ENCODE results near the gene CASP3. TPM values are rescaled to one million over a fixed set of nuclear protein-coding genes. Genes with fewer than 3 reads are reported as not detected.
"Not testable (repeated sequence)": the region's sequence is repeated elsewhere in the genome, so short reads cannot be mapped to it uniquely, and the experiment has no call there.

Gene CASP3
- total RNA-seq, 4 donors from 2014 or later = 14.9 to 49.0 (median 25.8) TPM

- no peaks in the 10 kb centered on the region for H3K4me1 ChIP-seq
- H3K4me3 ChIP-seq = no peak overlapping the region
- no peaks in the 10 kb centered on the region for H3K9me3 ChIP-seq
- no peak for TF ChIP-seq POLR2A (IDR thresholded peaks at IDR 0.05)
- no peak for TF ChIP-seq CTCF (IDR thresholded peaks at IDR 0.05)
- peaks cover 0 to 76% (median 3%) of the 10 kb centered on the region in 3 donors for H3K36me3 ChIP-seq
- no peak overlapping the region for H3K27ac ChIP-seq
- no peak for DNase-seq
- no peaks in the 10 kb centered on the region for H3K27me3 ChIP-seq
These were observed 16.4 kb downstream of the CASP3 start for GRCh38 chr4:184632842-184633241.

- Histone ChIP-seq H3K9me3 (no peaks in the 10 kb centered on the region), H3K27me3 (no peaks in the 10 kb centered on the region), H3K4me1 (no peaks in the 10 kb centered on the region), H3K36me3 (peaks cover 0 to 49% (median 3%) of the 10 kb centered on the region in 3 donors), H3K27ac (no peak overlapping the region), H3K4me3 (no peak overlapping the region)
- DNase-seq = no peak
- no peak for TF ChIP-seq POLR2A (IDR thresholded peaks at IDR 0.05)
- TF ChIP-seq CTCF (IDR thresholded peaks at IDR 0.05) = no peak
These were observed 21.1 kb downstream of the CASP3 start for GRCh38 chr4:184628103-184628502.

GRCh38 chr4:184625783-184626596 lies 23.3 kb downstream of the CASP3 start:
- not testable (repeated sequence) for H3K27me3 ChIP-seq, H3K4me3 ChIP-seq, H3K9me3 ChIP-seq, H3K27ac ChIP-seq, DNase-seq, H3K4me1 ChIP-seq
- peaks cover 0 to 40% (median 3%) of the 10 kb centered on the region in 3 donors for H3K36me3 ChIP-seq

GRCh38 chr4:184624972-184625554 lies 24.2 kb downstream of the CASP3 start:
- H3K4me1 ChIP-seq = no peaks in the 10 kb centered on the region
- no peak for TF ChIP-seq POLR2A (IDR thresholded peaks at IDR 0.05)
- no peak for TF ChIP-seq CTCF (IDR thresholded peaks at IDR 0.05)
- DNase-seq = no peak
- no peaks in the 10 kb centered on the region for H3K27me3 ChIP-seq
- H3K4me3 ChIP-seq = no peak overlapping the region
- no peaks in the 10 kb centered on the region for H3K9me3 ChIP-seq
- no peak overlapping the region for H3K27ac ChIP-seq
- peaks cover 0 to 31% (median 3%) of the 10 kb centered on the region in 3 donors for H3K36me3 ChIP-seq

GRCh38 chr4:184624504-184624903 lies 24.7 kb downstream of the CASP3 start:
- H3K36me3 ChIP-seq = peaks cover 0 to 25% (median 3%) of the 10 kb centered on the region in 3 donors
- not testable (repeated sequence) for H3K9me3 ChIP-seq, DNase-seq, H3K4me3 ChIP-seq, H3K4me1 ChIP-seq, H3K27me3 ChIP-seq, H3K27ac ChIP-seq

- H3K36me3 ChIP-seq = no peaks in the 10 kb centered on the region
- H3K27ac ChIP-seq = no peak overlapping the region
- no peaks in the 10 kb centered on the region for H3K4me1 ChIP-seq
- no peak for DNase-seq
- no peaks in the 10 kb centered on the region for H3K9me3 ChIP-seq
- no peak overlapping the region for H3K4me3 ChIP-seq
- H3K27me3 ChIP-seq = no peaks in the 10 kb centered on the region
- no peak for TF ChIP-seq CTCF (IDR thresholded peaks at IDR 0.05)
- no peak for TF ChIP-seq POLR2A (IDR thresholded peaks at IDR 0.05)
These were observed 27.7 kb downstream of the CASP3 start for GRCh38 chr4:184621518-184621917.

Measured in Peyer's patch (tissue), 4 donors.